Inflammatory macrophage treated with lipopolysaccharide for 1 hour (primary cell): ENCODE results near the gene NCR2.
"Not testable (repeated sequence)": the region's sequence is repeated elsewhere in the genome, so short reads cannot be mapped to it uniquely, and the experiment has no call there.

Experiments used
- DNase-seq, 2 donors: peaks; one replicate each; pipeline ENCODE4 v3.0.0-alpha.2; 2020 to 2022

Gene NCR2, protein sequence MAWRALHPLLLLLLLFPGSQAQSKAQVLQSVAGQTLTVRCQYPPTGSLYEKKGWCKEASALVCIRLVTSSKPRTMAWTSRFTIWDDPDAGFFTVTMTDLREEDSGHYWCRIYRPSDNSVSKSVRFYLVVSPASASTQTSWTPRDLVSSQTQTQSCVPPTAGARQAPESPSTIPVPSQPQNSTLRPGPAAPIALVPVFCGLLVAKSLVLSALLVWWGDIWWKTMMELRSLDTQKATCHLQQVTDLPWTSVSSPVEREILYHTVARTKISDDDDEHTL

DNA sequence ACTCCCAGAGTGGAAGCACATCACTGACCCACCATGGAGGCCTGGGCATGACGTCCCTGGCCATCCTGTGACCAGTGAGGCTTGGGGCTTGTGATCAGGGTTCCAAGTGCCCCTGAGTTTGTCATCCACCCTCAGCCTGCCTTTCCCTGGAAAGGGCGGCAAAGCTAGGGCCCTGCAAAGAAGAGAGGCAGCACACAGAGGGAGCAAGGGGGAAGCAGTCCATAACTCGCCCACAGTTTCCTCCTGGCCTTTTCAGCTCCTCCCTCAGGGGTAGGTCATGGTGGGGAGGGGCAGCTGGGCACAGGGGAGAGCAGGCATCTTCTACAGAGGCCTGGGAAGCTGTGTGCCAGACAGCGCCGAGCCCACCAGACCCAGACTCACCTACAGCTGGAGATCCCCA is at the start of gene NCR2:
NCR2 (plus strand) TSS at position 313 of the 400 bp plus-strand sequence. CDS start 269 bp downstream, outside the sequence.
- no peak for DNase-seq

DNA sequence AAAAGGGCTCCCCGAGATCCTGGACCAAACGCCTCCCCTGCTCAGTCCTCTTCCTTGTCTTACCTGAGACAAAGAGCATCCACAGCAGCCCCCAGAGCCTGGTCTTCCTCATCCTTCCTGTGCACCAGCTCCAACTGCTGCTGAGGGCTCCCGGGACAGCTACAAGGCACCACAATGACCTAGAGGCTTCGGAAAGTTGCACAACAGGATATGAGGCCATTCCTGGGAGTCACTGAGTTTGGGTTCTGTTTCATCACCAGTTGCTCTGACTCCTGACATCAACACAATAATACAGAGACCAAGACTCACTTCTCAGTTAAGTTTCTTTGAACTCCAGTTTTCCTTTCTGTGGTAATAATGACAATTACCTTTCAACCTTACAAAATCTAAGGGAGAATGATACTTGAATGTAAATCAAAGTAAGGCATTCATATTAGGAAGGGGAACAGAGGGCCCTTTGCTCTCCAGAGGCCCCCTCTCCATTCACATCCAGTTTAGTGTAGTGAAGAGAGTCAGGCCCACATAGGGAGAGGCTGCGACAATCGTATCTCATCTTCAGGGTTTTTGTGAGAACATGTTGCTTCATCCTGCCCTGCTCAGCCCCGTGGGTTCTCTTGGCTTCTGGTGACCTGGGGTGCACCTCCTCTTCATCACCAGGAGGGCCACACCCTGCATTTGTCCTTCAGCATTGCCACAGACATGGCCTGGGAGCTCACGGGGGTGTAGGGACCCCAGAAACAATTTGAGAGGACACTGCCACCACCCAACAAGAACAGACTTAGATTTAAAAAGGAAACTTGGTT is 48.7 kb upstream of the NCR2 start, which contains the start of gene TREM1:
TREM1 (minus strand) TSS at position 139 of the 803 bp plus-strand sequence; CDS start at position 112, 27 bp downstream.
- DNase-seq, result peak; percentile 96 to 97

DNA sequence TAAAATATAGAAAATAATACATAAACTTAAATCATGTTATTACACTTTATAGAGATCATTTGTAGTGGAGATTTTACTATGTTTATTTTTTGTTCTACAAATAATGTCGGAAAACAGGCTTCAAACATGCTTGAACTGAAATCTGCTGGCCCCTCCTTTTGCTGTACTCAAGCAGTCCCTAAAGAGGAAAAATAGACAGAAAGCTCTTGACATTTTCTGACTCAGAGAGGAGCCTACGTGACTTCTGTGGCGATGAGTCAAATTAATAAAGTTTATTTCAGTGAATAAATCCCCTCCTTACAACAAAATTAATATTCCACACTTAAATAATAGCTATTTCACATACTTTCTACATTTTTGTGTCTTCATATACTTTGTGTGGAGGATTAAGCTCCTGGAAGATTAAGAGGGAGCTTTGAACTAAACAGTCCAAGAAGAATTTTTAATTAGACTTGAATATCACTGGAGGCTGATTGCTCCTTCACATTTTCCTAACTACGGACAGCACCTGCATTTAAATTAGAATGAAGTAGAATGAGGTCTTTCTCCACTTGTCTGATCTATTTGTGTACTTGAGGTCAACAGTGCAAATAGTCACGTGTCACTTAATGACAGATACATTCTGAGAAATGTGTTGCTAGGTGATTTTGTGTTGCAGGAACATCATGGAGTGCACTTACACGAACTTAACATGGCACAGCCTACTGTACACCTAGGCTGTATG is 47.2 kb upstream of the NCR2 start:
- peak; percentile 28 to 36 for DNase-seq

DNA sequence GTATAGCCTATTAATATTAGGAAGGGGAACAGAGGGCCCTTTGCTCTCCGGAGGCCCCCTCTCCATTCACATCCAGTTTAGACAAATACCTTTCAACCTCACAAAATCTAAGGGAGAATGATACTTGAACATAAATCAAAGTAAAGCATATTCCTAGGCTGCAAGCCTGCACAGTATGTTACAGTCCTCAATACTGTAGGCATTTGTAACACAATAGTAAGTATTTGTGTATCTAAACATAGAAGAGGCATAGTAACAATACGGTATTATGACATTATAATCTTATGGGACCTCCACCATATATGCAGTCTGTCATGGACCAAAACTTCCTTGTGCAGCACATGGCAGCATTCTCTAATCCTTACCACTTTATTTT is 46.7 kb upstream of the NCR2 start:
- no peak for DNase-seq

DNA sequence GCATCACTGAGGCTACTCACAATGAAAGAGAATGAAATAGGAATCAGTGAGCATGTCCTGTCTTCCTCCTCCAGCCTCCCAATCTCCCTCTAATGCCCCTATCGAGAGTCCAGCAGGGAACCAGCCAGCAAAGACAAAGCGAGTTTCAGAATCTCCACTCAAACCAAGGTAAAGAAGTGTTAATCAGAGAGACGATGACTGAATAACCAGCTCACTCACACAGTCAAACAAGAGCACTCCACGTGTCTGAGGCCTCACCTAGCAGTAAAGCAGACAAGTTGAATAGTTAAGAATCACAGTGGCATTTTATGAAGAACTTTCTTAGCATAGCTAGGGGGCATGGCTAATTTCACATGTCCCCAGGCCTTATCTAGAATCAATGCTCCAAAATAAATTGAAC is 45.6 kb upstream of the NCR2 start:
- DNase-seq, result no peak

DNA sequence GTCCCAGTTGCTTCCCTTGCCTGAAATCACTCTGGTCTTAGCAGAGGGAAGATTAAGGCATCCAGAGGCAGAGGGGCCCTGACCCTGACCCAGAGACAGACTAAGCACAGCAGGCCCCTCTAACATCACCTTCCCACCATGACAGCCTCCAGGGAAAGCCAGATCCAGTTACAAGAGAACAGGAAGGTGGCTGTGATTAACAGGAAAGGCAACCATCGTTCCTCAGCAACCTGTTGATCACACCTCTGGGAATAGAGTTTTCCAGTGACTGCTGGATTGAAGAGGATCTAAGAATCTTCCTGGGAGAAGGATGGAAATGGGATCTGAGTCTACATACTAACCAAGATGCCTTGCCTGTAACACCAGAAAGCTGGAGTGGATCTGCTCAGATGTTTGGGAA is 43.7 kb upstream of the NCR2 start:
- no peak for DNase-seq

DNA sequence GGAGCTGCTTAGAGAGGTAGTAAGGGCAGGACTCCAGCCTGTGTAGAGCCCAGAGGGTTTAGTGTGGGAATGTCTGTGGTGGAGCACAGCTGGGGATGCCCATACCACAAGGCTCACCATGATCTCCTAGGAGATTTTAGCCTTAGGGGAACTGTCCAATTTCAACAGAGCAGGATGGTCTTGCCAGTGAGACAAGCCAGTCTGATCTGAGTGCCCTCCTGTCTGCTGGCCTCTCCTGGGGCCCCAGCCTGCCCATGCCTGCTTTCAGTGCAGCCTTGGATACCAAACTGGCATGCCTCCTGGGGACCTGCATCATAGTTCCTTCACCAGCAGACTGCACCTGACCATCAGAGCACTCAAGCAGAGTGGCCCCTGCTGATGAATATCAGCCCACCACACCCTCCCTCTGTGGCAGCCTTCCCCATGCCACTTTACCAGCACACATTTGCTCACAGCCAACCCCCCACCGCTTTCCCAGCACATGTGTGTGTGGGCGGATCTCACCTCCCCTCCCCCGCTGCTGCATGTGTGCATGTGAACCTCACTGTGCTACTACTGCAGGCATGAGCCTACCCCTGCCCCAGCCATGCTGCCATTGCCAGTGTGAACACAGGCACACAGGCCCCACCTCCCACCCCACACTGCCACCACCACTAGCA is 41.1 kb upstream of the NCR2 start:
- no peak for DNase-seq

DNA sequence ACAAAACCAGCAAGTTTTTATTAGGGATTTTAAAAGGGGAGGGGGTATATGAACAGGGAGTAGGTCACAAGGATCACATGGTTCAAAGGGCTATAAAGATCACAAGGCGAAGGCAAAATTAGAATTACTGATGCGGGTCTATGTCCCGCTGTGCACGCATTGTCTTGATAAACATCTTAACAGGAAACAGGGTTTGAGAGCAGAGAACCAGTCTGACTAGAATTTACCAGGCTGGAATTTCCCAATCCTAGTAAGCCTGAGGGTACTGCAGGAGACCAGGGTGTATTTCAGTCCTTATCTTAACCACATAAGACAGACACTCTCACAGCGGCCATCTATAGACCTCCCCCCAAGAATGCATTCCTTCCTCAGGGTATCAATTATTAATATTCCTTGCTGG is 38.2 kb upstream of the NCR2 start:
- not testable (repeated sequence) for DNase-seq

DNA sequence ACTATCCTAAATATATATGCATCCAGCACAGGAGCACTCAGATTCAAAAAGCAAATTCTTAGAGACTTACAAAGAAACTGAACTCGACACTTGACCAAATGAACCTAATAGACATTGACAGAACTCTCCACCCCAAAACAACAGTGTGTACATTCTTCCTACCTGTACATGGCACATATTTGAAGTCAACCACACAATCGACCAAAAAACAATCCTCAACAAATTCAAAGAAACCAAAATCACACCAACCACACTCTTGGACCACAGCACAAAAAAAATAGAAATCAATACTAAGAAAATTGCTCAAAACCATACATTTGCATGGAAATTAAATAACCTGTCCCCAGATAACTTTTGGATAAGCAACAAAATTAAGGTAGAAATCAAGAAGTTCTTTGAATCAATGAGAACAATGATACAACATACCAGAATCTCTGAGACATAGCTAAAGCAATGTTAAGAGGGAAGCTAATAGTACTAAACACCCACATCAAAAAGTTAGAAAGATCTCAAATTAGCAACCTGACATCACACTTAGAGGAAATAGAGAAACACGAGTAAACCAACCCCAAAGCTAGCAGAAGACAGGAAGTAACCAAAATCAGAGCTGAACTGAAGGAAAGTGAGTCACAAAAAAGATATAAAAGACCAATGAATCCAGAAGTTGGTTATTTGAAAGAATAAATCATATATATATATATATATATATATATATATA is 36.5 kb upstream of the NCR2 start:
- DNase-seq, result peak; percentile 83 to 88

DNA sequence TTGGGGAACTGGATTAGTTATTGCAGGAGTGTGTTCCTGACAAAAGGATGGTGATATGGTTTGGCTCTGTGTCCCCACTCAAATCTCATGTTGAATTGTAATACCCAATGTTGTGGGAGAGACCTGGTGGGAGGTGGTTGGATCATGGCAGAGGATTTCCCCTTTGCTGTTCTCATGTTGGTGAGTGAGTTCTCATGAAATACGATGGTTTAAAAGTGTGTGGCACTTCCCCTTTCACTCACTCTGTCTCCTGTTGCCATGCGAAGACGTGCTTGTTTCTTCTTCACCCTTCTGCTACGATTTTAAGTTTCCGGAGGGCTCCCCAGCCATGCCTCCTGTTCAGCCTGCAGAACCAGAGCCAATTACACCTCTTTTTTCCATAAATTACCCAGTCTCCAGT is 32.8 kb upstream of the NCR2 start:
- peak; percentile 75 to 81 for DNase-seq

DNA sequence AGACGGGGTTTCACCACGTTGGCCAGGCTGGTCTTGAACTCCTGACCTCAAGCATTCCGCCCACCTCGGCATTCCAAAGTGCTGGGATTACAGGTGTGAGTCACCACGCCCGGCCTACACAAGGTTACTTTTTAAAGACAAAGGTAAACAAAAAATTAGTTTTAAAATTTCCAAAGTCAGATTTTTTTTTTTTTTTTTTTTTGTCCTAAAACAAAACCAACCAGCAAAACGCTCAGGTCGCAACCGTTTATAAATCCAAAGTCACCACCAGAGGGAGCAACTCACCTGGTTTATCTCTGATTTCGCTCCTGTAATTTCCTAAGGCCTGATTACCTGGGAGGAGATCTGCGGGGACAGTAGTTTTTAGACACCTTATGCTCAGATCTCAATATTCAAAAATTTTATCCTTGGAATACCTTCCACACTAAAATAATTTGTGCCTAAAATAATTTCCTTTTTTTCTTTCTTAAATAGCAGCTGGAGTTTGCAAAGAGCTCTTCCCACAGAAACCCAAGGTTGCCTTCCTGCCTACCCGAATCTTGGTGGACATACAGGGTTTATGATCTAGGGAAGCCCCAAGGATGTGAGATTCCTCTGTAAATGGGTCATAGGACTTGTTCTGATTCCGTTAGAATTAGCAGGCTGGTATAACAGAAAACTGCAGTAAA is 29.1 kb upstream of the NCR2 start:
- peak in 1 of 2 donors; percentile 37 for DNase-seq

DNA sequence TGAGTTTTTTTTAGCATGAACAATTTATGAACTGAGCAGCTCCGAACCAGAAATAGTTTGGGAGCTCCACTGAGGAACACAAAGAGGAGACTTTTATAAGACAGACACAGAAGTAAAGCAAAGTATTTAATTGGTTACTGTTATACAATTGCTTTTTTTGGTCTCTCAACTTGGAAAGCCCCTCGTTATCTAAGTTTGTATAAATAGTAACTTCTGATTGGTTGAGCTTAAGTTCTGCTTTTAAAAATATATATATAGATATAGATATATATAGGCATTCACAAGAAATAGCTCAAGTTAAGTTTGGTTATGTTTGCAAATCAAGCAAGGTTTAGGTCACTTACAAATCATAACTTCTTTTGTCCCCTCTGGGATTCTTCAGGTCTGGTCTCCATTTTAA is 20.2 kb upstream of the NCR2 start:
- DNase-seq, result no peak

DNA sequence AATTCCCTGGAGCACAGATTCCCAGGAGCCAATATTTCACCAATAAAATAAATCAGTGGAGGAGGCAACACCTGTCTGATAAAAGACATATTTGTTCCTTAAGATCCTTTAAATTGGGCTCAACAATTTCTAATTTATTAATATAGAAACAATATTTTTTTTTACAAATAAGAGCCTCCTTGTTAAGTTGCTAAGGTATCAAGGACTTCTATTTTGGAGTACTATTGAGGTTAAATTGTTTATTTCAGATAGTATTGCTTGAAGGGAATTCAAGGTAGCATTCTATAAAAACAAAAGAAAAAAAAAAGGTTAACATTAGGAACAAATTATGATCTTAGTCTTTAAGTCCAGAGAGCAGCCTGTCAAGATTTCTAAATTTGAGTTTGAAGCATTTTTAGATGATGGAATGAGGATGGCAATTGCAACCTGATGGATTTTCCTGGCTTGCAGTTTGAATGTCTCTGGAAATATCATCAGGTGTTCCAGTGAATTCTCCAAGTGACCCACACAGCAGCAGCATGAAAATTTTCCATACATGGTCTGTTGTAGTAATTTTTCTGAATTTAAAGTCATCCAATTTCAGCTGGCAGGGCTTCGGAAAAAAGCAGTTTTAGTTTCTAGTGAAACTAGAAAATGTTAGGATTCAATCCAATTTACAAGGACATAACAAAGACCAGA is 19.3 kb upstream of the NCR2 start:
- DNase-seq, result no peak

DNA sequence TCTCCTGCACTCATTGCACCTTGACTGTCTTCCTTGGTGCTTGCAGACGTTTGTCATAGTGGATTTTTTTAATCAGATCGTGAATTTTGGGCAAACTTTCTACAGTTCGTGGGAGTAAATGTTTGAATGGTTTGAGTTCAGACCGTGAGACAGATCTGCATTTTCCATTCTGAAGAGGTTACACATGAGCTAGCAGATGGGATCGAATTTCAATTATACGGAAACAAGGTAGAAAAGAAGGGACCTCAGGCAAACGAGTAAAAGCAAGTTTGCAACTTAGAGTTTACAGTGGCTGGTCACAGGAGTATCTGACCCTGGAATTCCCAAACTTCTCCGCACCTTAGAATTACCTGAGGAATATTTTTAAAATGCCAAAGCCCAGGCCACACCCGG is 17.2 kb upstream of the NCR2 start:
- DNase-seq, result no peak

DNA sequence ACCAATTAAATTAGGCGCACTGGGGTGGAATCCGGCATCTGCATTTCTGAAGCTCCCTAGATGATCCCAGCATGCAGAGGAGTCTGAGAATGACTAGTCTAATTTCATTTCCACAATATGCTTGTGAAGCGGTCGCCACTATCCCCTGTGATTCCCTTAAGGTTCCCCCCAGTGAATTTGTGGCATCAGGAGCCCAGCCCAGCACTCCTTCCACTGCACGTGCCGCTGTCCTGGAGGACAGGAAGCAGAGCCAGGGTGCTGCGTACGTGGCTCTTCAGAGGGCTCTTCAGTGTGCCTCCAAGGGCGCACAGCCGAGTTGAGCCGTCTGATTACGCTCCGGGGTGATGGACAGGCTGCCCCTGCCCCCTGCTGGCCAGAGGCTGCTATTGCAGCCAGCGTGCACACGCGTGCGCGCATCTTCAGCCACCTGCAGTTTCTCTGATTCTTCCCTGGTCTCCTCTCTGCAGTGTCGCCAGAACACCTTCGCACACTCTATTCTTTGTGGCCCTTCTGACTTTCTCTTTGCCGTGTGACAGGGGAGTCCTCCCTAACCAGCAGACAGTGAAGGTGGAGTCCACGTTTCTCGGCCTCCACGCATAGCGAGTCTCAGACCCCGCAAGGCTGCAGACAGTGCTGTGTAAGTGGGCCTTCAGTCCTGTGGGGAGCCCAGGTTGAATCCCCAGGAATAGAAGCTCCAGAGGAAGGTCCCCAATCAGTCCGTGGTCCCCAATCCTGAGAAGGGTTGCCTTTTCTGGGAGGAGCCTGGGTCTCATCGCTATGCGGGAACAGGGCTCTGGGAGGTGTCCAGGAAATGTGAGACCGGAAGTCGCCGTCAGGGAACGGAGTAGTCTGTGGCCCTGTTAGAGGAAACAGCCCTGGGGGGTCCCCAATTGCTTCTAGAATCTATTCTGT is 16.5 kb upstream of the NCR2 start:
- DNase-seq, result peak; percentile 65 to 89

DNA sequence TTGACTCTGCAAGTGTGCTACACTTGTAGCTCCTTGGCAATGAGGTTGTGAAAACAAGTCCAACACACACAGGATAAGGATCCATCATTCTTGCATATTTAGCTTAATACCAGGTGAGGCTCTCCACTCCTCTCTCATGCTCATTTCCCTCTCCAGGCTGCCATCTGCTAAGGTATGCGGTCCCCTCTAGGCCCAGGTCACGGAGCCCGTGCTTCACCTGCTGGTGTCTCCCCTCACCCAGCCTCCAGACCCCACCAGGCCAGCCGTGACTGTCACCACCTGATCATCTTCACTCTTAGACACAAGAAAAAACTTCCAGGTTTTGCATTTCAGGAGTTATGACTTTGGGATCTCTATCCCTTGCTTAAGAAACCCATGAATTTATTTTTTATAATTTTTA is 14.2 kb upstream of the NCR2 start:
- DNase-seq, result no peak

DNA sequence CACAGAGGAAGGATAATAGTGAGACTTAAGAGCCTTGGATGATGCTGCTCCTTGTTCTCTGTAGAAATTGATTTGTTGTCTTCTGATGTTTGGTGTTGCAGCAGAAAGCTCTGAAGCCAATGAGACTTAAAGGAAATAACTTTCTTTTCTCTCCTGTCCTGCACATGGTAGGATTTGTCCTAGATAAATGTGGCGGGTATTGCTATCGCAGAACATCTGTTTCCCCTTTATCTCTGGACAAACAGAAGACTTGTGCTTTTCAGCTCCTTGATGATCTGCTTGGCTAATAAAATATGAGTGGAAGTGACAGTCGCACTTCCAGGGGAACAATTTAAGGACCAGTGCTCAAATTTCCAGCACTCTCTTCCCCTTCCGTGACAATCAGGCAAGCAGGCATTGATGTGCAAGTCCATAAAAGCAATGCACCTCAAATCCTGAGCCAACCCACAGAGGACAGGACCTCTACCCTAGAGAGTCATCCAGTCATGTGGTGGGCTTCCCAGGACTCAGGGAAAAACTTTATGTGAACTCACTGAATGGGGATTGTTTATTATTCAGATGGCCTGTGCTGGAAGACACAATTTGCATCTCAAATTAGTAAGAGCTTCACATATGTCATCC is 9.9 kb upstream of the NCR2 start:
- no peak for DNase-seq

DNA sequence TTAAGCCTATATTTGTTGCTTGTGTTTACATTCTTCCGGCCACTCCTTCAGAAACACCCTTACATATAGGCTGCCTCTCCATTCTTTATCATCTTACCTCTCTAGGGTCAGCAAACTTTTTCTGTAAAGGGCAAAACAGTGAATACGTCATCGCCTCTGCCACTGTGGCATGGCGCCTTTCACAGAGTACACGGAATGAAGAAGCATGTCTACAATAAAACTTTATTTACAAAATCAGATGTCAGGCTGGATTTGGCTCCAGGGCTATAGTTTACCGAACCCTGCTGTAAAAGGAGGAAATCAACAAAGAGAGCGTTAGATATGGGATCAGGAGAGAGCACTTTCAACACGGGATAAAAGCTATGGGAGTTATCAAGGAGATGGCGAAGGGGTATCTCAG is 9.3 kb upstream of the NCR2 start:
- no peak for DNase-seq

DNA sequence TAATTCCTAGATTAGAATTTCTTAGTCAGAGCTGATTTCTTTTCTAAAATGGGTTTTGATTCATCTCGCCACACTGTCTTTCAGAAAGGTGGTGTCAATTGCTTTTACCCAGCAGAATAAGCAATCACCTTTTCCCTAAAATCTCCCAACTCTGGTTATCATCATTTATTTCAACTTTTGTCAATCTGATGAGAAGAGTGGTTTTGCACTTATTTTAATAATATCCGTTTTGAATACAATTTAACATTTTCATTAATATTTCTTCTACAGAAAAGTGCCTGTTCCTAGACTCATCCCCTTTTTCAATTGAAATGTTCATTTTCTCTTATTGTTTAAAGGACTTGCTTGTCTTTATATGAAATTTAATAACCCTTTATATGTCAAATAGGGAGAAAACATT is 8.2 kb upstream of the NCR2 start:
- DNase-seq, result no peak
